GM21423 (cell line): ENCODE data around the gene ACSS1.

Experiments used
- ATAC-seq: cut with Tn5 transposase; IDR thresholded peaks from one replicate; pipeline ENCODE4 v1.9.1; 2021; ENCODE audit warnings: mild to moderate bottlenecking, moderate library complexity; ENCODE audit not compliant: unreplicated experiment

Gene ACSS1

DNA sequence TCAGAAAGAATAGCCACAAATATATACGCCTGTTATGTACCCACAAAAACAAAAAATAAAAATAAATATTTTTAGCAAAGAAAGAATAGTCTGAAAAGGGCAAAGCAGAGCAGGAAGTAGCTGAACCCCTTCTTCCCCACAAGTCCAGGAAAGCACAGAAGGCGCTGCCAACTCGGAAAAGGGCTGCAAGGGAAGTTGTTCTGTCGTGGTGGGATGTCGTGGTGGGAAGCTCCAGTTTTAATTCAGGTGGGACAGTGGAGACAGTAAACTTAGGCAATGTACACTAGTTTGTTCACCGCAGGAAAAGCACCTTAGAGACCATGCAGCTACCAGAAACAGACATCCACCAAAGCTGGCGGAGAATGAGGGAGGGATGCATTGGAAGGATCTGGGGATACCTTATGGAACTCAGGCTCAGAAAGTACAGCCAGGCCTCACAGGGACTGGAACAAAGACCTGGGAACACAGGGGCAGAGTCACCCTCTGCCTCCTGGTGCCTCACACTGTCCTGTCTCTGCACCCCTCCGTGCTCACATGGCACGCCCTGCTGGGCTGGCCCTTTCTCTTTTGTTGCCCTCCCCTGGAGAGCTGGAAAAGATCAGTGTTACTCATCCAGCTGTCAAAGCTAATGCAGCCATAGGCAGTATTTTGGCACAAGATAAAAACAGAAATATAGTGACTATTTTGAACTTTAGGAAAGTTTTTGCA is 62.0 kb downstream of the ACSS1 start:
- no peak for ATAC-seq

DNA sequence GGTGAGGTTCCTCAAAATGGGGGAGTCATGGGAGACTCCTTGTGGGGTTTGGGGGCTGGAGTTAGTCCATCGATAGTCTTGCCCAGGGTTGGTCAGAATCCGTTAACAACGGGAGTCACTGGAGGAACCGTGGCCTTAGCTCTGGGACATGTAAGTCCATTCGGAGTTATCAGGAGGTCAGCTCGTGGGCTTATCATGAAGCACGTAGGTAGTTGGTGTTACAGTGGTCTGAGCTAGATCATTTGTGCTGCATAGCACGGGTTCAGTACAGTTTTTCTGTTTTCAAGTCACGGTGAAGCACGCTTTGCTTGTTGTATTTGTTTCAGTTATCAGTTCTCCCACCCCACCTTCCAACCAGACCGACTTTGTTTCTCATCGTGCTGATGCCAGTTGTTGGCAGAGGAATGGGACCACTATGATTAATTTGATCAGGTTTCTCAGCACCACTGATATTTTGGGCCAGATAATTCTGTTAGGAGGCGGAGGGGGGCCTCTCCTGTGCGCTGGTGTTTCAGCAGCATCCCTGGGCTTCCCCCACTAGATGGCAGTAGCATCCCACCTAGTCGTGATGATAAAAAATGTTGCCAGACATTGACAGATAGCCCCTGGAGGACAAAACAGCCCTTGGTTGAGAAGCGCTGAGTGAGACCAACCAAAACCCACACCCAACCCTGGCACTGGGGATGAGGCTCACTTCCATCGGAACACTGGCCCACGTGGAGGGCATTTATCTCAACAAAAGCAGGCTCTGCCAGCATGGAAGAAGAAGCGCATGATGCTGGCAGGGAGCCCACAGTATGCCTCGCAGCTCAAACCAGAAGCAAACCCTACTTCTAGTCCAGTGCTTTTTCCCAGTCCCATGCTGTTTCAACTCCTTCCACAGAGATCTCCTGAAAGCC is 63.2 kb downstream of the ACSS1 start:
- ATAC-seq = no peak

DNA sequence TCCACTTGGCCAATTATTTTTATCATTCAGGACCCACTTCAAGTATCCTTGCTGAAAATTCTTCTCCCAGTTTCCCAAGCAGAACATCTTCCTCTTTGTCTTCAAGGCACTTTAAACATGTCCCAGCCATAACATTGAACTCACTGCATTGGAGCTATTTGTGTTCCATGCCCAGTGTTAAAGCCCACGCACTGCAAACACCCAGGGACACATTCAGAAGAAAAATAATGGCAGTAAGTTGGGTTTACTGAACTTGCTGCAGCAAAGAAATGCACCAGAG is 63.8 kb downstream of the ACSS1 start:
- no peak for ATAC-seq

DNA sequence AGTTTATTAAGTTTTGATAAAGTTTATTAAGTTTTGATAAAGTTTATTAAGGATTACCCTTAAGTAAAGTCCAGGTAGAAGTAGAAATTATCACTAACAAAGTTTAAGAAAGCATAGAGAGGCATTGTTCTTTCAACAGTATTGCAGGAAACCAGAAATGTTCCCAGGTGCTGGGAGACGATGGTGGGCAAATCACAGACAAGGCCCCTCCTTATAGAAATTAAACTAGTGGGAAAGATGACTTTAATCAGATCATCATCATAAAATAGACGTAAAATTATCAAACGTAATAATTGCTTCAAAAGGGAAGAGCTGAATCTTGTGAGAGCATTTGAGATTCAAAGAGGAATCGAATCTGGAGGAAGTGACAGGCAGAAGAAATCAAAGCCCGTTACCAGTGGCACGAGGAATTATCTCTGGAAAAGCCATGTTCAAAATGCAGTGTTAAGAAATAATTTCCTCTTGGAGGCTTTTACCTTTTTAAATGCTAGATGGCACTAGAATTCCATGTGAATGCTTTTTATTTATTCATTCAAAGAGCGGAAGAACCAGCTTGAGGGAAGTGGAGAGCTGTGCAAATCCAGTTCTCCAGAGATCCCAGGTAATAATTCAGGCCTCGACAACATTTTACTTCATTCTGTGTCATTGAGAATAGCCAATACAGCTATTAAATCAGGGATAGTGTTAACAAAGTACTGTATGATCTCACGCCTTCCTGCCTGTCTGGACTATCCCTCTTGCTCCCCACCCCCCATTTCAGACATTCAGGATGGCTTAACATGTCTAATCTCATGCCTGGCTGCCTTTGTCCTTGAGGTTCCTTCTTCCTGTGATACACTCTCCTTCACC is 64.4 kb downstream of the ACSS1 start:
- ATAC-seq = no peak

DNA sequence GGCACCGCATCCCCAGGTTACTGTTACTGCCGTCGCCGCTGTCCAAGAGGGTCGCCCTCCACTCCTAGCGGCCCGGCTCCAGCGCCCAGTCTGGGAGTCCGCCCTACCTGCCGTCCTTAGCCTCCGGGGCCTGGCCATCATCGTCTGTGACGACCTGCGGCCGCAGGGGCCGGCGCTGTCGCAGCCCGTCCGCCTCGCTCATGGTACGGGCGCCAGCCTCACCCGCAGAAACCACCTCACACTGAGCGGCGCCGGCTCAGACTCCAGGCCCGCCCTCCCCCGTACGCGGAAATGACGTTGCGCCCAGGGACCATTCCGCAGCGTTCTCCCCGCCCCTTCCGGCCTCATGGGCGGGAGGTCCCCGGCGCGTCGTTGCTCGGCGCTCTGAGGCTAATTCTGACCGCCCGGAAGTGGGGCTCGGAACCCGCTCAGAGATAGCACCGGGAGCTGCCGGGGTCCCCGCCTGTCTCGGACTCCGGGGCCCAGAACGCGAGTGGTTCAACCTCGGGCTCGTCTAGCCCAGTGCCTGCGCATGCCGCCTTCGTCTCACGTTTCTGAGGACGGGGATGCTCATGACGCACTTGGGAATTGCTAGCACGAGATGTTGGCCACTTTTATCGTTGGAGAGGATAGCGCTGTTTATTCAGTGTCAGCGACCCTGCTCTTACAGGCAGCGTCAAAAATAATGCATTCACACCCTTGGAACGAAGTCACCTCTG is 65.3 kb downstream of the ACSS1 start, which contains the start of gene APMAP:
Gene APMAP, minus strand, starts transcription at position 265 of the 719 bp plus-strand sequence. Its CDS starts 63 bp downstream, at position 202.
- peak; percentile 95 for ATAC-seq

DNA sequence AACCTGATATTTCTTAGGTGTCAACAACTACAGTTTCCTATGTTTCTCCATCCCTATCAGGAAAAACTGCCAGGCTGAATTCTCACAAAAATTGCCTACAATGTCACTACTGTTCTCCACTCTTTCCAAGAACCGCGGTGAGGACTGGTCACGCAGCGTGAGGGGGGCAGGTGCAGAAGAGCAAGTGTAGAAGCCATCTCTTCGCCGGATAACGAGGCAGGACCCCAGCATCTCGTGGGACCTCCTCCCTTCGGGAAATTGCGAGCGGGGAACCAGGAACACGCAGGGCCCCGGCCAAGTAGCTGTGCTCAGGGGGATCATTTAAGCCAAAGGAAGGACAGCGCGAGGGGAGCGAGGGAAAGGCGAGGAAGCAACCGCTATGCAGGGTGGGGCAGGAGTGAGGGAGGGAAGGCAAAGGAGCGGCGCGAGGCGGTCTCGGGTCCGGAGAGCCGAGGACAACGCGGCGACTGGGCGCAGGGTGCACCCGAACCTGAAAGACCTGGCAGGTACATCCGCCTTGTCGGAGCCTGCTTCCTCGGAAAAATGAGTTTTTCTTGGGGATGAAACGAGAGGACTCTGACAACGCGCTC is 65.9 kb downstream of the ACSS1 start:
- peak; percentile 21 for ATAC-seq

DNA sequence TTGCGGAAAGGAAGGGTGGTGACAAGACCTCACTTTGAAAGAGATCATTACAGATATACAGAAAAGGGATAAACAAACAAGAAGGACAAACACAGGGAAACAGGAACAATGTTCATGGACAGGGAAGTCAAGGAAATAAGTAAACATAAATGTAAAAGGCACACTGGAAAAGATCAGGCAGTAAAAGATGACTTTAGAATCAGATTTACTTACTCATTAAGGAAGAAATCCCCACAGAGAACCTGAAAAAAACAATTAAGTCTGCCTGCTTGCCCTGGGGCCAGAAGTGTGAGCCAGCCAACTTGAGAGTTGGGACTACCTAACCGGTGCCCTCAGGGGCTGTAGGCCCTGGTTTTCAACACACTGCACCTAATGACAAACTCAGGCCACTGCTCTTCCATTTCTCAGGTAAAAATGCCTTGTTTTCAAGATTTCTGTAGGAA is 67.1 kb downstream of the ACSS1 start:
- ATAC-seq = no peak

DNA sequence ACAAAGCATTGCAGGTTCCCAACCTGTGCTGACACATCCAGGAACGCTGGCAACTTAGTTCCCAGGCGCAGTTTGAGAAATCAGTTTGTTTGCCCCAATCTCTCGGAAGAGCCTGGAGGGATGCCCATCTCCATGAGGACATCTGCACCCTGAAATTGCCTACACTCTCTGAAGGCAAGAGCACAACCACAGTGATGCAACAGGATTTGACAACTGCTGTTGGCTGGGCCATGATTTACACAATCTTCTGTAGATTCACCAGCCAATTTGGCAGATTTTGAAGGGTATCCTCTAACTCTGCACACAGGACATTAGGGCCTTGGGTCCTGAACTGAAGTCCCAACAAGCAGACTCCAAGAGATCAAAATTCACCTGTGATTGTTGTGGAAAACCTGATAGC is 68.8 kb downstream of the ACSS1 start:
- no peak for ATAC-seq

DNA sequence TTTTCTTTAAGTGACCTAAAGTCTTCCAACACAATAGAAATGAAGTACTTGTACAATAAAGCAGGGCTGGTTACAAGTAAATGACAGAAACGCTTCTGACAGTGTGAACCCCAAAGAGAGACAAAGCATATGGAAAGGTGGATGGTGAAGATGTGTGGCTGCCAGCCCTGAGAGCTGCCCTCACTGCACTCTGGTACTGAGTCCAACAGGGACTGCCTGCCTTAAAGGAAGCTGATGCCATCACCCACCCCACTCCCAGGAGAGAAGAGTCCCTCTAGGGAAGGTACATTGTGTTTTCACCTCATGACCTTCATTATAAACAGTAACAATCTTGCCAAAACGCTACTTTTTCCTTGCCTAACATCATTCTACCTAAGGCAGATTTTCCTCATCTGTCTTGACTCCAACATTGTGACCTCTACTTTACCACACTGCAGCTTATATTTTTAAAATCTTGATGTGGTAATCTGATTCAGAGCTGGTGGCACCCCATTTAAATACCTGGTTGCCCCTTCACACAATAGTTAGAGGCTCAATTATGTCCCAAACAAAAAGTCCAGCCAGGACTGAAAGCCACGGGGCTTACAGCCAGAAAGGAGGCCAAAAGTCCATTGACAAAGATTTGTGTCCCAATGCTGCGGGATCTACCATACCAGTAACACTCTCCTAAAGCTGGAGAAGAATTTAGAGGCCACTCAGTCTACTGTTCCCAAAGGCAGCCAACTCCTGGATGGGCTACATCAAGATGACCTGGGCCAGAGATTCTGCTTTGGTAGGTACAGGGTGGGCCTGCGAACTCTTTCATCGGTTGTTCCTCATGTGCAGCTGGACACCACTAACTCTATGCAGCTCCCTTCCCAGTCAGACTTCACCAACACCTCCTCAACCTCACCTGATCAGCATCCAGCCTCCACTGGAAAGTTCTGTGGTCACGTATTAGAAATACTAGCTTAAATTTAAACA is 69.8 kb downstream of the ACSS1 start:
- no peak for ATAC-seq

DNA sequence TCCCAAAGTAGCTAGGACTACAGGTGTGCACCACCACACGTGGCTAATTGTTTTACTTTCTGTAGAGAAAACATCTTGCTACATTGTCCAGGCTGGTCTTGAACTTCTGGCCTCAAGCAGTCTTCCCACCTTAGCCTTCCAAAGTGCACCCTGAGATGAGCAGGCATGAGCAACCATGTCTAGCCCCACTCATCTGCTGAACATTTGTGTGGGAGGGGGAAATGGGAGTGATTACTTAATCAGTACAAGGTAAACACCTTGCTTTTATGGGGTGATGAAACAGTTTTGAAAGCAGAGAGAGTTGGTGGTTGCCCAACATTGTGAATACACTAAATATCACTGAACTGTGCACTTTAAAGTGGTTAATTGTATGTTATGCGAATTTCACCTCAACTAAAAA is 70.7 kb downstream of the ACSS1 start:
- ATAC-seq = no peak

DNA sequence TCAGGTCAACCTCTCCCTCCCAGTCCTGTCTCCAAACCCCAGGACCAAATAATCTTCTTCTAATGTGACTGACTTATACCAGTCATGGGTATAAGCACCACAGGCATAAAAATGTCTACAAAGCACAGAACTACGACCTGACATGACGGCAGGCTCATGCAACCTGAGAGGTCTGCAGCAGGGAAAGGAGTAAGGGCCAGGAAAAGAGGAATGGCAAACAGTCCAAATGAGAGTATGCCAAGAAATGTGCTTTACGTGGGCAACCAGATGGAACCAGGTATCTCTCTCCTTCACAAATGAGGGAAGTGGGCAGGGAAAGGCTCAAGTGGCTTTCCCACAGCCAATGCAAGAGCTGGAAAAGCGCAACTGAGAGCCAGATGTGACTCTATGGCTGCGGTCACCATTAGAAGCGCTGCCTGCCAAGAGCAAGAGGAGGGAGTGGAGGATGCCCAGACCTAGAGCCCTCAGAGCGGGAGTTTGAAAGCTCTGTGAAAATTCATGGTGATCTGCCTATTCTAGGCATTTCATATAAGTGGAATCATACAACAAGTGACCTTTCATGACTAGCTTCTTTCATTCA is 71.4 kb downstream of the ACSS1 start:
- no peak for ATAC-seq

DNA sequence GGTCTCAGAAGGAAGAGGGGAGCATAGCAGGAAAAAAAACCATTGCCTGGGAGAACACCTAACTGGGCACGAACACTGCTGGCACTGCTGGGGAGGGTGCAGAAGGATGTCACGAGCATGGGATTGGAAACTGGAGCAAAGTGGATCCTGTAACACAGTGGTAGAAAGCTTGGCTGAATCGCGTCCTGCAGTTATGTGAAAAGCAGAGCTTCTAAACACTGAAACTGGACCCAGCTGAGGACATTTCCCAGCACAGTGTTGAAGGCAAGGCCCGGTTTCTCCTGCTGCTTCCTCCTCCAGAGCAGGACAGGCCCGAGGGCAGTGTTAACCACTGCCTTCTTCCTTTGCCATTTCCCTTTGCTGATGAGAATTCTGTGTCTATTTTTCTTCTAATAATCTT is 72.1 kb downstream of the ACSS1 start:
- no peak for ATAC-seq

DNA sequence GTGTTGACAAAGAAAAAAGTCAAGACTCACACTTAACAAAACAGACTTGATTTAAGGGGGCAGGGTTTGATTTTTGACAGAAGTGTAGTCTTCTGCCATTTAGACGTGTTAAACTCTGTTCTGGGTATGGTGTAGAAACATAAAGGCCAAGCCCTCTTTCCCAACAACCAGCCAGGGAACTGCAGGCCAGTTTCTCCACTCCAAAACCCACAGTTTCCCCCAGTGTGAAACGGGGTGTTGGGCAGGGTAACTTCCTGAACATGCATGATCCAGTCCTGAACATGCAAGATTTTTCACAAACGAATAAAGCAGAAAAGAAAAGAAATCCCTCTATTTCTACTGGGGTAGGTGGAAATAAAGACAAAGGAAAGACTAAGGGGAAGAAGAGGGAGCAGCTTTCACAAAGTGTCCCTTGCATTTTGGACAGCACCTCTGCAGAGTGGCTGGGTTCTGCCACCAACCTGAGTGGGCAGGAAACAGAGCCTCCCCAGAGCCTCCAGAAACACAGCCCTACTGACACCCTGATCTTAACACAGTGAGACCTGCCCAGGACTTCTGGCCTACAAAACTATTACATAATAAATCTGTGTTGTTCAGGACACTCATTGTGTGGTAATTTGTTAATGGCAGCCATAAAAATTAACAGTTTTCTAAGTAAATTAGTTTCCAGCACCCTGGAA is 72.8 kb downstream of the ACSS1 start:
- no peak for ATAC-seq

DNA sequence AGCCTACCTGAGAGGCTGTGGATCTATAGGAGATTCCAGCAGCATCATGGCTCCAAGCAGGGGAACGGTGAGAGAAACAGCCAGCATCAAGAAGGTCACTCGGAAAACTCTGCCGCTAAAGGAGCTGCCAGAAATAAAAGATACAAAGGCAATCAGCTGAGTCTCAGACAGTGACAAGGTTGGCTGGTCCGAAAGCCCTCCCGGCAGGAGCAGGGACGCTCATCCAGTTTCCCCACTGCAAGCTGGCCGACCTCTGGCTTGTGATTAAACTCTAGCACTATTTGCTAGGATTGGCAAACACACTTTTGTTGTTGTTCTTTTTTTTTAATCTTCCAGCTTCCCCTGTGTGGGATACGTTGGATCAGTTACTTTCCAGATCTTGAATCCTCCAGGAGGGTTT is 74.0 kb downstream of the ACSS1 start:
- no peak for ATAC-seq

DNA sequence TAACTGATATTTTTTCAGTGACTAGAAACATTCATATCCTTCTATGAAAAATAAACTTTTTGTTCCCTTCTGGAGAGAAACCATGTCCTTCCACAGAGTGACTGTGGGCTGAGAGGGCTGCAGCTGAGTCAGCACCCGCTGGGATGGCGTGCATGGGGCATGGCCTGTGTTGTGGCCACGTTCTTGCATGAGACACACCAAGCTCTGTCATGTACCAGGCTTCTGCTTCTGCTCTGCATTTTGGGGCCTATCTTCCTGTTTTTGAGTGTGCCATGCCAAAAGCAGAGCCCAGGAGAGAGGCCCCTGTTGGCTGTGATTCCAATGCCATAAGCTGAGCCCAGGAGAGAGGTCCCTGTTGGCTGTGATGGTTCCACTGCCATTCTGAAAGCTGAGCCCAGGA is 76.1 kb downstream of the ACSS1 start:
- ATAC-seq = no peak

DNA sequence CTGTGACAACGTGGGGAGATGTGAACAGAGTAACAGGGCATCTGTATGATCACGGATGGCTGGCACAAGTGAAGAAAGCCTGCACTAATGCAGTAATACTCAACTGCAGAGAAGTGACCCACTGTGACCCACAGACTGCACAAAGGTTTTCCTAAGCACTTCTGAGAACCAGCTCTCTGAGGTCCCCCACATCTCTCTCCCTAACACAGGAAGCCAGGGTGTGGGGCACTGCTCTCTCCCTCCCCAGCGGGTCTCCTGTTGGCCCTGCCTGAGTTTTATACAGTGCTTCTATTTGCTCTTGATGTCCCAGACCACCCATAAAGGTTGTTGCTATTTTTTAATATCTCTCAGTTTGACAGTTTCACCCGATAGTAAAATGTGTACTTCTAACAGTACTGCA is 76.7 kb downstream of the ACSS1 start:
- ATAC-seq = no peak

DNA sequence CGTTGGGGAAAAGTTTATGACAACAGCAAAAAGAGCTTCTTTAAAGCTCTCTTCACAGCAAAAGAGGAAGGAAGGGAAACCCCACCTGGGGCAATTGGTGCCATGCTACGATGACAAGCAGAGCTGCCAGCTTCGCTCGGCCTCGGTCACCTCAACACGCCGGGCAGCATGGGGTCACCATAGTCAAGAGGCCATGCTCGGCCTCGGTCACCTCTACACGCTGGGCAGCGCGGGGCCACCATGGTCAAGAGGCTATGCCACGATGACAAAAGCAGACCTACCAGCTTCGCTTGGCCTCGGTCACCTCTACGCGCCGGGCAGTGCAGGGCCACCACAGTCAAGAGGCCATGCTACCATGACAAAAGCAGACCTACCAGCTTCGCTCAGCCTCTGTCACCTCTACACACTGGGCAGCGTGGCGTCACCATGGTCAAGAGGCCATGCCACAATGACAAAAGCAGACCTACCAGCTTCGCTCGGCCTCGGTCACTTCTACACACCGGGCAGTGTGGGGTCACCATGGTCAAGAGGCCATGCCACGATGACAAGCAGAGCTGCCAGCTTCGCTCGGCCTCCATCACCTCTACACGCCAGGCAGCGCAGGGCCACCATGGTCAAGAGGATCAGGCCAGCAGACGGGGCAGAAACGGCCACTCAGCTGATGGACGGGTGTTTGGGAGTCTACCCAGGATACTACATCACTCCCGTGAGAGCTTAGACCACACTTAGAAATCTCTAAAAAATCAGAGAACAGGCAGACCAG is 77.5 kb downstream of the ACSS1 start:
- ATAC-seq = no peak
